CD4-positive, alpha-beta T cell (primary cell): Measurements from ENCODE around the gene SERINC2. TPM values are rescaled to one million over a fixed set of nuclear protein-coding genes. Genes with fewer than 3 reads are reported as not detected.

ENCODE experiments used
- ATAC-seq: fragments of 200-7000 bp; cut with Tn5 transposase; one replicate; pipeline ENCODE4 v1.10.0; 2022; ENCODE audit warnings: mild to moderate bottlenecking; ENCODE audit not compliant: poor library complexity
- CTCF ChIA-PET: fragments of 350-600 bp; sonication (Branson Sonifier 250); formaldehyde crosslinking; loops from one replicate; lab custom pipeline; 2021; ENCODE audit warnings: antibody characterized with exemption, inconsistent platforms; lab: Charles Lee
- POLR2A ChIA-PET: fragments of 350-600 bp; sonication (Branson Sonifier 250); formaldehyde crosslinking; loops from one replicate; lab custom pipeline; 2021; ENCODE audit warnings: antibody characterized with exemption, inconsistent platforms; lab: Charles Lee
- DNase-seq, 14 experiments: peaks; one replicate each; pipeline ENCODE4 v3.0.0-alpha.2; 2013 to 2020; ENCODE audit warnings: mixed read lengths in 2 of 14
- H3K27ac ChIP-seq, 2 donors: one replicate each; pipeline versions ENCODE4 v1.5.1 to v1.7.0; 2013; ENCODE audit warnings: low read length in 2 of 2, low read depth in 1 of 2, mild to moderate bottlenecking in 1 of 2
- H3K27me3 ChIP-seq, 2 experiments: 1 replicate in 1 of 2; 2 replicates in 1 of 2; pipeline versions ENCODE4 v1.6.1 to v1.7.0; 2013; ENCODE audit warnings: low read length in 2 of 2, control low read depth in 1 of 2, mild to moderate bottlenecking in 1 of 2, moderate library complexity in 1 of 2; ENCODE audit not compliant: insufficient read depth in 2 of 2, control insufficient read depth in 1 of 2
- H3K36me3 ChIP-seq: one replicate; pipeline ENCODE4 v1.6.1; 2013; ENCODE audit warnings: low read length, control low read depth; ENCODE audit not compliant: insufficient read depth
- H3K4me1 ChIP-seq: one replicate; pipeline ENCODE4 v1.6.1; 2013; ENCODE audit warnings: low read length, control low read depth; ENCODE audit not compliant: insufficient read depth
- H3K4me3 ChIP-seq: one replicate; pipeline ENCODE4 v1.5.1; 2013; ENCODE audit warnings: mild to moderate bottlenecking, low read length, moderate library complexity
- H3K9me3 ChIP-seq, 2 experiments: 1 replicate in 1 of 2; 2 replicates in 1 of 2; pipeline versions ENCODE4 v1.6.1 to v1.7.0; 2013; ENCODE audit warnings: low read length in 2 of 2, mild to moderate bottlenecking in 2 of 2, control low read depth in 1 of 2, moderate library complexity in 1 of 2; ENCODE audit not compliant: control insufficient read depth in 1 of 2, insufficient read depth in 1 of 2
- H3K27ac Mint-ChIP-seq: one replicate; pipeline ENCODE4 v1.8.0; 2020; ENCODE audit warnings: mixed read lengths
- H3K27me3 Mint-ChIP-seq: one replicate; pipeline ENCODE4 v1.8.0; 2021; ENCODE audit warnings: mixed read lengths
- H3K36me3 Mint-ChIP-seq: one replicate; pipeline ENCODE4 v1.8.0; 2021; ENCODE audit warnings: low read depth, mixed read lengths
- H3K4me1 Mint-ChIP-seq: one replicate; pipeline ENCODE4 v1.8.0; 2021; ENCODE audit warnings: low read depth, mixed read lengths
- H3K4me3 Mint-ChIP-seq: one replicate; pipeline ENCODE4 v1.8.0; 2020; ENCODE audit warnings: mild to moderate bottlenecking, mixed read lengths
- H3K9me3 Mint-ChIP-seq: one replicate; pipeline ENCODE4 v1.8.0; 2020; ENCODE audit warnings: mixed read lengths
- intact Hi-C, 2 experiments: fragments of 100-400 bp; cut with DNase I in 1 of 2; cut with micrococcal nuclease in 1 of 2; formaldehyde crosslinking; loops; one replicate each; pipeline versions ENCODE4 v1.15.1 to v1.9.0; 2023 to 2025; cut with DNase I, micrococcal nuclease
- total RNA-seq, 174 experiments: library from RNA in 2 of 174; stranded (reverse) in 2 of 174; gene quantifications; one replicate each; pipeline ENCODE4 v1.2.3 and lab custom pipeline; 2021 to 2026
- TF ChIP-seq, protein P1 (sequence below): fragments of 200-600 bp; IDR thresholded peaks from one replicate; pipeline ENCODE4 v1.8.0; 2022; ENCODE audit warnings: antibody characterized with exemption, mild to moderate bottlenecking

Gene SERINC2
- total RNA-seq, 2 experiments from 2014 or later, result 0.11 TPM; not detected in 1

DNA sequence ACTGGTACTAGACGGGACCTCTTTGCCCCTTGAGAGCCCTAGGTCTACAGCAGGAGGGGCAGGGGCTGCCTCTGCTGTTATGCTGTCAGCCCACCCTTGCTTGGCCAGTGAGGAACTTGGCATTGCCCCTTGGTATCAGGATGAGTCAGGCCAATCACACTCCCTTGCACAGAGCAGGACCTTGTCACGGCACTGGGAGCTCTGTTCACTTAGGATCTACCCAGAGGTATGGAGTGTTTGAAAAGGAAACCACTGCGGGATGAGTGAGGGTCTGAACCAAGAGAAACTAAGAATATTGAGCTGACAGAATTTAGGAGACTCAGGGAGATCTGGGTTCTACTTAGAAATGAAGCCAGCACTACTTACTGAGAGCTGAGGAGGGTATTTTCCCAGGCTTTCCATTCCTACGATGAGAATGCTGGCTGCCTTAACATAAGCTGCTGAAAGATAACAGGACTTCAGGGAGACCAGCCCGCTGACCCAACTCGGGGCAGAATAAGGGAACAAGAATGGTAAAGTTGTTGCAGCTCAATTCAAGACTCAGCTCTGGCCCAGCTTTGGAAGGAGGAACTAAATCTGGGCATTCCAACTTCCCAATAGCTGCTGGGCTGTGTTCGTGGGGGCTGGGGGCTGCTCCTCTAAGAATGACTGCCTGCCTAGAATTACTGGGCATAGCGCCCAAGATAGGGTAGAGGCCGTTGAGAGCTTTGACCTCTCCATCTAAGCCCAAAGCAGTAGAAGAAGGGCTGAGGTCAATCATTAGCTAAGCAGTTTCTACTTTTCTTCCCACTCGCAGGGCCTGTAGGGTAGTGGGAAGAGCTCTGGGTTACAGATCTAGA is 41.7 kb upstream of the SERINC2 start:
- POLR2A ChIA-PET, result no interaction called here
- Mint-ChIP-seq H3K4me3 (no peak overlapping the region), H3K27ac (no peak overlapping the region), H3K4me1 (peaks cover 8% of the 10 kb centered on the region), H3K36me3 (peaks cover 12% of the 10 kb centered on the region), H3K27me3 (no peaks in the 10 kb centered on the region), H3K9me3 (no peaks in the 10 kb centered on the region)
- TF ChIP-seq, protein P1, sequence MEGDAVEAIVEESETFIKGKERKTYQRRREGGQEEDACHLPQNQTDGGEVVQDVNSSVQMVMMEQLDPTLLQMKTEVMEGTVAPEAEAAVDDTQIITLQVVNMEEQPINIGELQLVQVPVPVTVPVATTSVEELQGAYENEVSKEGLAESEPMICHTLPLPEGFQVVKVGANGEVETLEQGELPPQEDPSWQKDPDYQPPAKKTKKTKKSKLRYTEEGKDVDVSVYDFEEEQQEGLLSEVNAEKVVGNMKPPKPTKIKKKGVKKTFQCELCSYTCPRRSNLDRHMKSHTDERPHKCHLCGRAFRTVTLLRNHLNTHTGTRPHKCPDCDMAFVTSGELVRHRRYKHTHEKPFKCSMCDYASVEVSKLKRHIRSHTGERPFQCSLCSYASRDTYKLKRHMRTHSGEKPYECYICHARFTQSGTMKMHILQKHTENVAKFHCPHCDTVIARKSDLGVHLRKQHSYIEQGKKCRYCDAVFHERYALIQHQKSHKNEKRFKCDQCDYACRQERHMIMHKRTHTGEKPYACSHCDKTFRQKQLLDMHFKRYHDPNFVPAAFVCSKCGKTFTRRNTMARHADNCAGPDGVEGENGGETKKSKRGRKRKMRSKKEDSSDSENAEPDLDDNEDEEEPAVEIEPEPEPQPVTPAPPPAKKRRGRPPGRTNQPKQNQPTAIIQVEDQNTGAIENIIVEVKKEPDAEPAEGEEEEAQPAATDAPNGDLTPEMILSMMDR, result no peak
- no peak for DNase-seq
- Histone ChIP-seq H3K27me3 (peaks cover 0 to 4% of the 10 kb centered on the region in 2 experiments), H3K36me3 (peaks cover 9% of the 10 kb centered on the region), H3K4me1 (peaks cover 15% of the 10 kb centered on the region), H3K27ac (no peak overlapping the region), H3K9me3 (no peaks in the 10 kb centered on the region), H3K4me3 (no peak overlapping the region)
- CTCF ChIA-PET, result no interaction called here
- intact Hi-C loops, result no loop called here
- no peak for ATAC-seq

DNA sequence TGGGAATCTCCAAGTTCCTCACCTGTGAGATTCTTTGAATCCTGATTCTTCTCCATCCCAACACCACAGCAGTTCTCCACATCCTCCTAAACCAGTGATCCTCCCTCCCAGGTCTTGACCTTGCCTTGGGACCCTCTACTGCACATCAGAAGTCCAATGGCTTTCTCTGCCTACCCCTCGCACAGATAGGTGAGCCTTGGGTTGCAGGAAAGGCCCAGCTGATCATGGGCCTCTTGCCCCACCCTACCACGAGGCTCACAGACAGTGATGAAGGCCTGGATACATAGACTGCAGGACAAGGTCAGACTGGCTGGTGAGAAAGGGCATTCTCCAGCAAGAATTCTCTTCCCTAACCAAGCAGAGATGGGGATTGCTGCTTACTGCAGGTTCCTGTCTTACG is 41.0 kb upstream of the SERINC2 start:
- intact Hi-C loops, result no loop called here
- Histone ChIP-seq H3K9me3 (no peaks in the 10 kb centered on the region), H3K4me1 (peaks cover 15% of the 10 kb centered on the region), H3K27ac (no peak overlapping the region), H3K36me3 (peaks cover 2% of the 10 kb centered on the region), H3K4me3 (no peak overlapping the region), H3K27me3 (peaks cover 0 to 4% of the 10 kb centered on the region in 2 experiments)
- Mint-ChIP-seq H3K27me3 (no peaks in the 10 kb centered on the region), H3K4me1 (peaks cover 8% of the 10 kb centered on the region), H3K27ac (no peak overlapping the region), H3K36me3 (peaks cover 6% of the 10 kb centered on the region), H3K4me3 (no peak overlapping the region), H3K9me3 (no peaks in the 10 kb centered on the region)
- DNase-seq (no peak), ATAC-seq (no peak)
- TF ChIP-seq, protein P1, result no peak
- ChIA-PET POLR2A (no interaction called here), CTCF (no interaction called here)

DNA sequence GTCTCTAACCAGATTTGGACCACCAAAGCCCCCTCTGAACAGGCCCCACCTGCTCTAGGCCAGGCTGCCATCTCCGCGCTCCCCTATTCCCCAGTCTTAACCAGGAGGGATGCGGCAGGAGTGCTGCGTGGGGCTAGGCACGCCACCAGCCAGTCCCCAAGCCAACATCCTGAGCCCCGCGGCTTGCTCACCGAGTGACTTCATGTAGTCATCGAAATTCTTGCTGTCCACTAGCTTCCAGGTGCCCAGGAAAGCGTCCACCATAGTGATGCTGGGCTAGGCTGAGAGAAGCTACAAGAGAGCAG is 40.3 kb upstream of the SERINC2 start:
- H3K27me3 ChIP-seq, result peaks cover 0 to 4% of the 10 kb centered on the region in 2 experiments
- no peak overlapping the region for H3K27ac ChIP-seq
- H3K27ac Mint-ChIP-seq, result no peak overlapping the region
- peaks cover 15% of the 10 kb centered on the region for H3K4me1 ChIP-seq
- TF ChIP-seq, protein P1, result no peak
- H3K36me3 ChIP-seq, result no peaks in the 10 kb centered on the region
- no peak for DNase-seq
- no peak overlapping the region for H3K4me3 Mint-ChIP-seq
- POLR2A ChIA-PET, result interaction anchor here (1.5 kb wide), 1 partner anchor 19 kb away, joined by 3 read pairs; no protein-coding TSS in a partner anchor
- H3K4me3 ChIP-seq, result peak overlapping the region; percentile 47
- H3K27me3 Mint-ChIP-seq, result no peaks in the 10 kb centered on the region
- no peaks in the 10 kb centered on the region for H3K36me3 Mint-ChIP-seq
- no peak for ATAC-seq
- CTCF ChIA-PET, result no interaction called here
- H3K9me3 ChIP-seq, result no peaks in the 10 kb centered on the region
- H3K9me3 Mint-ChIP-seq, result no peaks in the 10 kb centered on the region
- H3K4me1 Mint-ChIP-seq, result peaks cover 8% of the 10 kb centered on the region
- intact Hi-C loops, result no loop called here
